Measurements from ENCODE around the gene OTOF. TPM values are rescaled to one million over a fixed set of nuclear protein-coding genes. Genes with fewer than 3 reads are reported as not detected.

Gene OTOF
- total RNA-seq = 12.1 TPM in 2 replicates

GRCh38 chr2:26477911-26478253 is at the start of gene OTOF:
Gene OTOF (minus strand): TSS chr2:26478124.
- intact Hi-C loops (cut with micrococcal nuclease) = no loop called here

- intact Hi-C loops (cut with micrococcal nuclease) = no loop called here
These were observed 48.7 kb upstream of the OTOF start for GRCh38 chr2:26526589-26526988.

- intact Hi-C loops (cut with micrococcal nuclease) = no loop called here
These were observed 48.2 kb upstream of the OTOF start for GRCh38 chr2:26526105-26526504.

- intact Hi-C loops (cut with micrococcal nuclease) = no loop called here
These were observed 45.8 kb upstream of the OTOF start for GRCh38 chr2:26523750-26524149.

- intact Hi-C loops (cut with micrococcal nuclease) = no loop called here
These were observed 44.8 kb upstream of the OTOF start for GRCh38 chr2:26522751-26523171.

GRCh38 chr2:26522325-26522724 is 44.4 kb upstream of the OTOF start:
- intact Hi-C loops (cut with micrococcal nuclease) = no loop called here

- intact Hi-C loops (cut with micrococcal nuclease) = no loop called here
These were observed 43.9 kb upstream of the OTOF start for GRCh38 chr2:26521913-26522180.

- intact Hi-C loops (cut with micrococcal nuclease) = no loop called here
These were observed 43.4 kb upstream of the OTOF start for GRCh38 chr2:26521054-26521912.

- intact Hi-C loops (cut with micrococcal nuclease) = no loop called here
These were observed 42.2 kb upstream of the OTOF start for GRCh38 chr2:26520148-26520449.

- intact Hi-C loops (cut with micrococcal nuclease) = no loop called here
These were observed 41.6 kb upstream of the OTOF start for GRCh38 chr2:26519396-26520147.

GRCh38 chr2:26516781-26517180 is 38.9 kb upstream of the OTOF start:
- intact Hi-C loops (cut with micrococcal nuclease) = no loop called here

GRCh38 chr2:26516246-26516645 is 38.3 kb upstream of the OTOF start:
- intact Hi-C loops (cut with micrococcal nuclease) = no loop called here

- intact Hi-C loops (cut with micrococcal nuclease) = no loop called here
These were observed 37.8 kb upstream of the OTOF start for GRCh38 chr2:26515771-26516170.

GRCh38 chr2:26514045-26514444 is 36.1 kb upstream of the OTOF start:
- intact Hi-C loops (cut with micrococcal nuclease) = no loop called here

- intact Hi-C loops (cut with micrococcal nuclease) = no loop called here
These were observed 35.3 kb upstream of the OTOF start for GRCh38 chr2:26513261-26513660.

GRCh38 chr2:26511466-26511865 is 33.5 kb upstream of the OTOF start:
- intact Hi-C loops (cut with micrococcal nuclease) = no loop called here

GRCh38 chr2:26510344-26510973 is 32.5 kb upstream of the OTOF start:
- intact Hi-C loops (cut with micrococcal nuclease) = no loop called here

GRCh38 chr2:26509141-26509540 is 31.2 kb upstream of the OTOF start:
- intact Hi-C loops (cut with micrococcal nuclease) = loop anchor here (10.0 kb wide), 1 partner anchor 256 kb away; the partner anchor contains the start of gene SLC35F6

- intact Hi-C loops (cut with micrococcal nuclease) = loop anchor here (10.0 kb wide), 1 partner anchor 257 kb away; the partner anchor contains the start of gene SLC35F6
These were observed 30.0 kb upstream of the OTOF start for GRCh38 chr2:26507932-26508331.

- intact Hi-C loops (cut with micrococcal nuclease) = loop anchor here (10.0 kb wide), 1 partner anchor 258 kb away; the partner anchor contains the start of gene SLC35F6
These were observed 29.2 kb upstream of the OTOF start for GRCh38 chr2:26507088-26507487.

GRCh38 chr2:26506279-26506678 is 28.4 kb upstream of the OTOF start:
- intact Hi-C loops (cut with micrococcal nuclease) = loop anchor here (10.0 kb wide), 1 partner anchor 259 kb away; the partner anchor contains the start of gene SLC35F6

- intact Hi-C loops (cut with micrococcal nuclease) = loop anchor here (10.0 kb wide), 1 partner anchor 261 kb away; the partner anchor contains the start of gene SLC35F6
These were observed 26.1 kb upstream of the OTOF start for GRCh38 chr2:26504002-26504401.
